ENCODE data around the gene UROC1.
A peak's percentile ranks its signal among the peaks of the same experiment; 100 is the strongest.

Gene UROC1

DNA sequence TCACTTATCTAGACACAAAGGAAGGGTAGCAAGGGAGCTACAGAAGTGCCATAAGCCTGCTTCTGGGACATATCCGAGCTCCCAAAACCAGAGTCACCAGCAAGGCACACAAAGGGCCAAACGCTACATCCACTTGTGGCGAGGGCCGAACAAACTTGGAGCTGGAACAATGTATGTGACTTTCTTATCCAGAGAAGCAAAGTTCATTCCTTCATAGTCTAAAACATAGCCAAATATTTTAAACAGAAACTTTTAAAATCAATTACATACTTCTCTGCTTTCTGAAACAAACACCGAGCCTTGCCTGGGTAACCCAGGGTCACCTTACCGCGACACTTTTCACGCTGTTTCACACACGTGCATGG is 57.8 kb downstream of the UROC1 start:
- no peak for DNase-seq (ENCODE audit: low read depth)

DNA sequence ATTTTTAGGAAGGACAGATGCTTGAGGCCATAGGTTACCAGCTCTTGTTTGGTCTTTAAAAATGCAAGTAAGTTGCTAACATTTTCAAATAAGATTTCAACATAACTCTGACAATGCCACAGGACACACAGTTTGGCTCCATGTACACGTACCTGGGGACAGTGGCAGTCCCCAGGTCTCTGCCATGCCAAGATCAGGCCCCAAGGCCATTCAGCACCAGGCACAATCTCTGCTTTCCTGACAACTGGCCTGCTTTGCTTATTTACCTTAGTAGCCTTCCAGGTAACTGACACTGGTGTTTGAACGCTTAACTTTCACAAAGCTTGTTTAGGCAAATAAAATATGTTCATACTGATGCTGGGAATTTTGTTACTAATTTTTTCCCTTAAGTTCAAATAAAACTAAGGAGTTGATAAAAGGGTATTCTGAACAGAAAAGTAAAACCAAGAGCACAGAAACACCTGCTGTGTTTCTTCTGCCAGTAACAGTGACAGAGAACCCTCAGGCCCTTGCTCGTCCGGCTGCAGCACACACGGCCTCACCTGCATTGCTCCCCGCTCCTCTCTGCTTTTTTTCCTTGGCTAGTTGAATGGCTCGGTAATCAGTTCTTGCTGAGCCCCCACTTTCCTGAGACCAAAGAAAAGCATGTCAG is 58.3 kb downstream of the UROC1 start:
- DNase-seq (ENCODE audit: low read depth), result no peak

GRCh38 chr3:126456766-126457388 is 60.7 kb downstream of the UROC1 start:
- DNase-seq (ENCODE audit: low read depth), result no peak

- no peak for DNase-seq (ENCODE audit: low read depth)
Observed at GRCh38 chr3:126456211-126456610, 61.4 kb downstream of the UROC1 start.

GRCh38 chr3:126454437-126455198 is 63.0 kb downstream of the UROC1 start:
- no peak for DNase-seq (ENCODE audit: low read depth)

- DNase-seq (ENCODE audit: low read depth), result no peak
Observed at GRCh38 chr3:126454025-126454424, 63.5 kb downstream of the UROC1 start.

DNA sequence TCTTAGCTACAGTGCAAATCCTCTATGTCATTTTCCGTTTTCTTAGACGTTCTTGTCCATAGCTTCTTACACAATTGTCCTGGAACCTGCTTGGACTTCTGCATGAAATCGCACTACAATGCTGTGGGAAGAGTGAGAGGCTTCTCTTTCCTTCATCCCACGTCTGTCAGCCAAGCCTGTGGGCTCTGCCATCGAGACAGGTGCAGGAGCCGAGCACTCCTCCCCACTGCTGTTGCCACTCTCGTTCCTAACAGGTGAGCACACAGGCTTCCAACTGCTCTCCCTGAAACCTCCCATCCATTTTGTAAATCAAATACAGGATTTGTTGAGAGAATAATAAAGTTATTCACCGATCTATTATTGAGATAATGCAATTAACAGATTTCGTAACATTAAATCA is 65.4 kb downstream of the UROC1 start:
- no peak for DNase-seq (ENCODE audit: low read depth)

- no peak for DNase-seq (ENCODE audit: low read depth)
Observed at GRCh38 chr3:126451511-126451910, 66.1 kb downstream of the UROC1 start.

GRCh38 chr3:126450744-126451143 is 66.8 kb downstream of the UROC1 start:
- no peak for DNase-seq (ENCODE audit: low read depth)

DNA sequence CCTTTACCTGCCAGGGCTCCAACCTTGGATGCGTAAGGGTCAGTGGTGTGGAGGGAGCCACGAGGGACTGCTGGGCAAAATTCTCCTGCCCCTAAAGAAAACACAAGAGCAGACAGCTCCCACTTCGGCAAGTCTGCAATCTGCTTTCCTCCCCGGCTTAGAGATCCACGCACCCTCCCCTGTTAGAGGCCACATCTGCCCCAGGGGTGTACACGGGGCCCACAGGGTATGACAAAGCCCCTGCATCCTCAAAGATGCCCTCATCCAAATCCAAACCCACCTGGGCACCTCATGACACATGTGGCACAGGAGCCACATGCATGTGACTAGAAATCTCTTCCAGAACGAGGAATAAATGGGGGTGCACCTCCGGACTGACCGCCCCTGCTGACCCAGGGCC is 67.4 kb downstream of the UROC1 start:
- DNase-seq (ENCODE audit: low read depth), result no peak

- DNase-seq (ENCODE audit: low read depth), result no peak
Observed at GRCh38 chr3:126449621-126450051, 67.9 kb downstream of the UROC1 start.

GRCh38 chr3:126448893-126449180 is 68.7 kb downstream of the UROC1 start:
- DNase-seq (ENCODE audit: low read depth), result no peak

DNA sequence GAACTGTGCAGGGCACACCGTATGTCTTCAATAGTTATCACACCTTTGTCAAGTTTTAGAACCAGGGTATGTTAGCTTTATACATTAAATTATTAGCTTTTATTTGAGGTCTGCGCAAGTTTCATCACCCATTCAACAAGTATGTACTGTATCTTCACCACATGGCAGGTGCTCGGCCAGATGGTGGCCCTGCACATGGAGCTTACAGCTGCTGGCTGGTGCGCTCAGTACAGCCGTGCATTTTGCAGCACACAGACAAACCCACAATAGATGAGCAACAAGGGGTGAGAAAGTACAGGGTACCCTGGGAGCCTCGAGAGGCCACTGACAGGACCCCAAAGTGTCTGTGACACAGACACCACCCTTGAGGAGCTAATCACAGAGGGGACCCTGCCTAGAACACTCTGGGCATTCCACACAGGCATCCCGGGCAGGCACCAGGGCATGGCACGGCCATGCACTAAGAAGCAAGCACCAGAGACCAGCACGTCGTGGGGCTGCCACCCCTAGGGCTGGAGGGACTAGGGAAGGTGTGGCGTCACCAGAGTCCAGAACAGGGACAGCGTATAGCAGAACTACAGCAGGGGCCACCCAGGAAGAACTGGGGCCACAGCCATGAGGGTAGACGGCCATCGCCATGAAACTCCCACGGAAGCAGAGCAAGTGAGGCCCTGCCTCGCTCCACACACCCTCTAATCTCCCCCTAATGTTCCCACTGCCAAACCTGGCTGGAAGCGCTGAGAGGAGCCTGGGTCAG is 69.3 kb downstream of the UROC1 start:
- no peak for DNase-seq (ENCODE audit: low read depth)

DNA sequence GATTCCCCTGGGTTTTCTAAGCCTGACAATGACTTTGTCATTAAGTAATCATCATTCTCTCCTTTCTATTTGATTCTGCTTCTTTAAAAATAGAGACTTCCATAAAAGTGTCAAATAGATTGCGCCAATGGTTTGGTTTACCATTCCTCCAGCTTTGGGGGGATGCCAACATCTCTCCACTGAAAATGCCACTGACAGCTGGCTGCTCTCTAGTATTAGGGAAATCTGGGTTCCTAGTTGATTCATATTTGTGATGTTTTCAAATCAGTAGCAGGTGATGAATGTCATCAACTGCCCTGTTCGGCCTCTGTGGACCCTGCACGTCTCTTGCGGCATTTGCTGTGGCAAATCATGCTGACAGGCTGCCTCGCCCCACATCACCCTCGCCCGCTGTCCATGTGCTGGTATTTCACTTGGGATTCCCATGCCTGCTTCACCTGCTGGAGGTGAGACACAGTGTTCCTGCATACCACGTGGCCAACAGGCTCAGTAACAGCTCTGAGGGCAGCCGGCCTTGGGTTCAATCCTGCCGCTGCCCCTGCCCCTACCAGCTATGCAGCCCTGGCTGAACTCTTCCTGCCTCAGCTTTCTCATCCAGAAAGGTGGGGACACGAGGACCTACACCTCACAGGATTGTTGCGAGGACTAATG is 70.0 kb downstream of the UROC1 start:
- DNase-seq (ENCODE audit: low read depth), result no peak

DNA sequence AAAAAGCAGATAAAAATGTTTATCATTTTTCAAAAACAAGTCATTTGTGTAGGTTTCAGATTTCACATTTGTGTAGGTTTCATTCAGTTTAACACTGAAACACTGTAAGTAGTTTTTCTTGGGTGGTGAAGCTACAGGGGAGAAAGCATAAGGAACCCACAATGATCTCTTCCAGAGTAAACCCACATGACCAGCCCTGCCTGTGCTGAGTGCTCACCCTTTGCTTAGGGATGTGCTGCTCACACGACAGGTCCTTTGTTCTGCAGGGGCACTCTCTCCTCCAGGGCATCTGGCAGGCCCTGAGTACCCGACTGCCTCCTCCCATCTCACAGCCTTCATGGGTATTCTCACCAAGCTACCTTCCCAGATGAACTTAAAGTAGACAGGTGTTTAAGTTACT is 70.8 kb downstream of the UROC1 start:
- DNase-seq (ENCODE audit: low read depth), result peak; percentile 40

GRCh38 chr3:126446301-126446700 is 71.3 kb downstream of the UROC1 start:
- no peak for DNase-seq (ENCODE audit: low read depth)

DNA sequence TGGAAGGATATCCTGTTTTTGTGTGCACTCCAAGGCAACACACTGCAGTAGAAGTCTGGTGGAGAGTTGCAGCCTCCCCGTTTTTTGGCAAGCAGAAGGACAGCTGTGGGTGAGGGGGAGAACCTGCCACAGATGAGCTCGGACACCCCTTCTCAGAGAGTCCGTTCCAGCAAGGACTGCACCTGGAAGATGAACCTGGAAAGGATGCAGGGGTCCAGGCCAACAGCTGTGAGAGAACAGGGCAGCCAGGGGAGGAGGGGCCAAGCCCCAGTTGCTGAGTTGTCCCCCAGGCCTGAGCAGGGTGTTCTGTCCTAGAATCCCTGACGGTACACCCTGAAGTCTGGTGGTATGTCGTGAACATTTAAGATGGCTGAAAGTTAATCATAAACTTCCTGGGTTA is 72.1 kb downstream of the UROC1 start:
- no peak for DNase-seq (ENCODE audit: low read depth)

DNA sequence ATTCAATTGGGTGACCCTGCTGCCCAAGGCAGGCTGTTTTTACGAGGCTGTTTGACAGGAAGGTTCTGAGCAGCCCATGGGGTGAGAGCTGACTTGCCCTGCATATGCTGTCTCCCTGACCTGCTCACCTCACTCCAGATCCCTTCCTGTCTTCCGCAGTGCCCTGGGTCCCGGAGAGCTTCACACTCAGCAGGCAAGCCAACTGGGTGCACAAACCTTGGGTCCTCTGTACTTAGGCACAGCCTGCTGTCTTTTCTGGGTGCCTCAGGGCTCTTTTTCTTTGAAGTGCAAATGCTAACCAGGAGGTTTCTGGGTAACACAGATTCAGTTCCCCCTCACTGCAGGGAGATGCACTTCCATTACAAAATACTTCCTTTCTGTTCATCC is 74.7 kb downstream of the UROC1 start:
- DNase-seq (ENCODE audit: low read depth), result no peak

DNA sequence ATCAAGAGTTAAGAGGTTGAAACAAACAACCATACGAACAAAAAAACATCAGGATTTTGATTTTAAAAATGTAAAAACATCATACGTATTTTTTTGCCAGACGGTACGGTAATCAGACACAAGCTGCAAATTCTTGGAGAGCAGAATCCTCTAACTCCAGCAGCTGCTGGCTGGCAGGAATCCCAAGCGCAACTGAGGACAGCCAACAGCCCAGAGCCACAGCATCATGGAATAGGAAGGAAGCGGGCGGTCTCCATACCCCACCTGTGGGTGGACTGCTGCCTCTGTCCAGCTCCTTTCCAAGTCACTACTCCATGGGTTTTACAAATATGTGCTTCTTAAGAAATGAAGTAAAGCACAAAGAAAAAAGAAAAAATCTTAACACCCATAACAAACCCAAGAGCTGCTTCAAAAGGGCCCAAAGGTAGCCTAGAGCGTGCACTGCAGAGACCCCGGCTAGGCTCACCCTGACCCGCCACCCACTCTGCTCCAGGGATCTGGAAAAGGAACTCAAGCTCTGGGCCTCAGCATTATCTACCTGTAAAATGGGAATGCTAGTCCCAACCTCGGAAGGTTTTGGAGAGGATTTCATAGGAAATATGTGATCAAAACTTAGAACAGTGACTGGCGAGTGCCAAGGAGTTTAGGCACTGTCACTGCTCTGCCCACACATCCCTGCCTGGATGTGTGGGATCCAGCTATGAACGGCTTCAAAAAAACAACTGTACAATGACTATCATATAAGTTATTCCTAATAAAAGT is 75.3 kb downstream of the UROC1 start:
- no peak for DNase-seq (ENCODE audit: low read depth)

DNA sequence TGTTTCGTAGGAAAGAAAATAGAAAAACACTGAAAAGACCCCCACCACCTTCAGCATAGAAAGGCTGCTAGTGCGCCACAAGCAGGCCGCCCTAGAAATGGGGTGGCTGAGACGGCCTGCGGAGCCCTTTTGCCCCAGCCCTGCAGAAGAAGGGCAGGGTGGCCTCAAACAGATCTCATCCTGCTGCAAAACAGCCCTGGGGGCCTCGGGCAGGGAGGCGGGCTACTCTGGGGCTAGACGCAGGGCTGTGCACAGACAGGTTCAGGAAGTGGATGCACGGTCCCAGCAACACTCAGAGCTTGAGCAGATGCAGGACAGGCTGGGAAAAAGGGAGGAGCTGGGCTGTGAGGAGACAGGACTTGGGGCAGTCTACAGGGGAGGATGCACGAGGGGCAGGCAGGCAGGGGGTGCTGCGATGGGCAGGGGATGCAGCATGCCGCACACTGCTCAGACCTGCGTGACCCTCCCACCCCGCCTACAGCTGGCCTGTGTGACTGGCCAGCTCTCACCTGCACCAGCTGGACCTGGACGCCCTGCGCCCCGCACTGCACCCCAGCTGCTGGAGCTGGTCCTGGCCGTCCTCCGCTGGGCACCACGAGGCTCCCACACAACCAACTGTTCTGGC is 76.2 kb downstream of the UROC1 start:
- DNase-seq (ENCODE audit: low read depth), result no peak

GRCh38 chr3:126440709-126440995 is 76.9 kb downstream of the UROC1 start:
- no peak for DNase-seq (ENCODE audit: low read depth)

Measured in iris pigment epithelial cell (primary cell).